Heart right ventricle (tissue), 16 donors: Measurements from ENCODE around the gene LRRC43. TPM values are rescaled to one million over a fixed set of nuclear protein-coding genes. Genes with fewer than 3 reads are reported as not detected.

Experiments used
- ATAC-seq, 8 donors: fragments of 200-7000 bp; cut with Tn5 transposase; one replicate each; pipeline ENCODE4 v1.9.1; 2020; ENCODE audit warnings: mild to moderate bottlenecking in 8 of 8, moderate library complexity in 8 of 8, moderate number of reproducible peaks in 1 of 8
- DNase-seq, 2 donors: peaks; one replicate each; pipeline ENCODE4 v3.0.0-alpha.2; 2020
- H3K27ac ChIP-seq, 10 donors: fragments of 200-600 bp; sonication (generic) in 2 of 10; one replicate each; pipeline versions ENCODE4 v1.5.0 to v1.8.0; 2020 to 2022; ENCODE audit warnings: mild to moderate bottlenecking in 3 of 10
- H3K27me3 ChIP-seq, 7 donors: fragments of 200-600 bp; one replicate each; pipeline ENCODE4 v1.8.0; 2021 to 2022; ENCODE audit warnings: mild to moderate bottlenecking in 2 of 7
- H3K36me3 ChIP-seq, 9 donors: fragments of 200-600 bp; sonication (generic) in 1 of 9; one replicate each; pipeline versions ENCODE4 v1.5.0 to v1.8.0; 2020 to 2022; ENCODE audit warnings: mild to moderate bottlenecking in 2 of 9
- H3K4me1 ChIP-seq, 9 donors: fragments of 200-600 bp; sonication (generic) in 1 of 9; one replicate each; pipeline versions ENCODE4 v1.5.0 to v1.8.0; 2020 to 2022; ENCODE audit warnings: mild to moderate bottlenecking in 4 of 9
- H3K4me3 ChIP-seq, 10 donors: fragments of 200-600 bp; sonication (generic) in 2 of 10; one replicate each; pipeline versions ENCODE4 v1.5.0 to v1.8.0; 2020 to 2022; ENCODE audit warnings: mild to moderate bottlenecking in 7 of 10, moderate library complexity in 2 of 10
- H3K9me3 ChIP-seq, 11 donors: fragments of 200-600 bp in 10 of 11; sonication (generic) in 2 of 11; one replicate each; pipeline versions ENCODE4 v1.5.0 to v1.8.0; 2013 to 2022; ENCODE audit warnings: mild to moderate bottlenecking in 2 of 11, control low read depth in 1 of 11, moderate library complexity in 1 of 11
- CTCF ChIP-seq, 9 donors: fragments of 200-600 bp; sonication (generic) in 2 of 9; IDR thresholded peaks; one replicate each; pipeline versions ENCODE4 v1.5.0 to v1.8.0; 2021 to 2022; ENCODE audit warnings: antibody characterized with exemption in 9 of 9, mild to moderate bottlenecking in 5 of 9, moderate library complexity in 1 of 9
- WGBS, 2 donors: extraction: QIAGEN DNeasy Blood & Tissue Kit; methylation state at CpG; one replicate each; pipeline ENCODE4 v1.1.7; 2013; ENCODE audit warnings: inconsistent platforms in 1 of 2; 5-methylcytosine and 5-hydroxymethylcytosine counted together
- intact Hi-C, 10 donors: fragments of 100-400 bp; cut with DNase I; formaldehyde crosslinking; loops; one replicate each; pipeline versions ENCODE4 v1.11.1 to v1.14.2; 2022
- long read RNA-seq, 3 donors: library from polyadenylated mRNA; unstranded; transcript quantifications; one replicate each; pipeline ENCODE4 v2.0.0, GENCODE V29; 2020 to 2021
- polyA plus RNA-seq, 2 donors: library from polyadenylated mRNA; stranded (reverse); fragments of 200-250 nt; gene quantifications; one replicate each; pipeline ENCODE4 v1.2.3, GENCODE V29; 2013
- total RNA-seq, 10 donors: library from RNA; stranded (reverse); fragmentation: NEBNext Ultra II Directional in 3 of 10; extraction: Animal tissue kit (Norgen Biotek cat#: 25700) in 3 of 10; gene quantifications; one replicate each; pipeline versions ENCODE4 v1.2.1 to v1.2.4, GENCODE V29; 2021 to 2023
- donor health status: Arrhythmogenic right ventricular cardiomyopathy.
- donor health status: ischemic (EF 13 %, LVEDD 7.1; RV severe dilation, severe dysfunction).
- donor health status: healthy with polysubstance abuse.
- donor health status: DM: no; HTN: yes; CAD: no.
- donor health status: DM: no; HTN: no; CAD: no.
- donor health status: ischemic (EF 25% LVEDD 6.9; RV normal size, moderate dysfunction).
- donor health status: ischemic (EF 25% LVEDD 5.7; RV mildly dilated, moderate dysfunction).
- donor health status: healthy.
- donor health status: DM: yes; HTN: yes; CAD: no.
- donor health status: Ischemic cardiomyopathy.
- donor health status: ischemic (EF 35%, LVEDD 5.7; RV mildly dilated, moderate dysfunction).
- donor health status: nonischemic (EF 11% LVEDD 7.7; RV severe dilation, severe dysfunction).
- donor health status: DM: yes; HTN: yes; CAD: no.
- donor health status: PGD.
- donor health status: ischemic (EF 29% LVEDD 5.4; RV normal size, mild dysfunction).
- donor health status: nonischemic (EF 23%, LVEDD 6.1; RV moderate dilation, normal function).

The LRRC43 gene
- total RNA-seq = 1 to 10 TPM in 3 of 10 donors, under 1 TPM in 5, not detected in 2; 0.23 to 1.6 (median 0.74) TPM
- polyA plus RNA-seq = under 1 TPM; 0.07 to 0.73 TPM
- long read RNA-seq, donor 1, partial matches to known transcripts = 0 of 2 reads
- long read RNA-seq, donor 1, other reads (novel, unspliced or antisense) = 2 of 2 reads
- long read RNA-seq, donor 2 = 0 reads
- long read RNA-seq, donor 3, partial matches to known transcripts = 2 of 2 reads
- long read RNA-seq, donor 3, other reads (novel, unspliced or antisense) = 0 of 2 reads

GRCh38 chr12:122182887-122183587, at the start of gene LRRC43:
LRRC43 (plus strand) TSS chr12:122183123; CDS start chr12:122183145, 22 bp downstream.
- Histone ChIP-seq H3K9me3 (no peaks in the 10 kb centered on the region), H3K27me3 (peaks cover 0 to 20% (median 3%) of the 10 kb centered on the region in 7 donors), H3K27ac (no peak within 1 kb of the TSS), H3K36me3 (no peaks in the 10 kb centered on the region), H3K4me1 (peaks cover 0 to 17% (median 0%) of the 10 kb centered on the region in 9 donors), H3K4me3 (peak within 1 kb of the TSS; percentile 27 to 60 (median 56))
- ATAC-seq (peak; percentile 44 to 82 (median 70)), DNase-seq (peak in 1 of 2 donors; percentile 34)
- intact Hi-C loops = loop anchor here in 1 of 10 donors (10.0 kb wide), 1 partner anchor 128 kb away; no protein-coding TSS in a partner anchor
- no peak for TF ChIP-seq CTCF (IDR thresholded peaks at IDR 0.05)
- 3 to 5% methylated on average over 52 to 63 of the region's 63 CpGs for WGBS, 2 donors

- intact Hi-C loops = loop anchor here in 1 of 10 donors (5.0 kb wide), 1 partner anchor 59 kb away; no protein-coding TSS in a partner anchor
- peak in 4 of 8 donors; percentile 2 to 16 (median 12) for ATAC-seq
- peak in 1 of 9 donors; percentile 25 for TF ChIP-seq CTCF (IDR thresholded peaks at IDR 0.05)
- no peak overlapping the region for H3K4me3 ChIP-seq
- DNase-seq = peak in 1 of 2 donors; percentile 18
- 67% methylated on average over 28 of the region's 28 CpGs for WGBS, 2 donors
- no peak overlapping the region for H3K27ac ChIP-seq
- H3K27me3 ChIP-seq = no peaks in the 10 kb centered on the region
- H3K4me1 ChIP-seq = peaks cover 0 to 4% (median 0%) of the 10 kb centered on the region in 9 donors
- H3K36me3 ChIP-seq = peaks cover 0 to 100% (median 66%) of the 10 kb centered on the region in 9 donors
- no peaks in the 10 kb centered on the region for H3K9me3 ChIP-seq
Observed at GRCh38 chr12:122133192-122133950, 49.6 kb upstream of the LRRC43 start.

- 95 to 97% methylated on average over 18 of the region's 18 CpGs for WGBS, 2 donors
- Histone ChIP-seq H3K27ac (no peak overlapping the region), H3K4me3 (no peak overlapping the region), H3K4me1 (no peaks in the 10 kb centered on the region), H3K9me3 (no peaks in the 10 kb centered on the region), H3K36me3 (peaks cover 0 to 100% (median 47%) of the 10 kb centered on the region in 9 donors), H3K27me3 (no peaks in the 10 kb centered on the region)
- DNase-seq (no peak), ATAC-seq (no peak)
- TF ChIP-seq CTCF (IDR thresholded peaks at IDR 0.05) = no peak
- intact Hi-C loops = no loop called here
Observed at GRCh38 chr12:122135437-122136031, 47.4 kb upstream of the LRRC43 start.

GRCh38 chr12:122137229-122137628, 45.7 kb upstream of the LRRC43 start:
- no peak overlapping the region for H3K27ac ChIP-seq
- WGBS, 2 donors = 77 to 87% methylated on average over 10 of the region's 10 CpGs

More at GRCh38 chr12:122137229-122137628, 45.7 kb upstream of the LRRC43 start:
- no peak overlapping the region for H3K4me3 ChIP-seq
- intact Hi-C loops = no loop called here
- H3K27me3 ChIP-seq = no peaks in the 10 kb centered on the region
- no peaks in the 10 kb centered on the region for H3K4me1 ChIP-seq
- no peak for TF ChIP-seq CTCF (IDR thresholded peaks at IDR 0.05)
- no peaks in the 10 kb centered on the region for H3K9me3 ChIP-seq
- no peak for DNase-seq
- ATAC-seq = no peak
- H3K36me3 ChIP-seq = peaks cover 0 to 100% (median 51%) of the 10 kb centered on the region in 9 donors
